ENCODE data around the gene VWA2.

- TF ChIP-seq, protein P1, sequence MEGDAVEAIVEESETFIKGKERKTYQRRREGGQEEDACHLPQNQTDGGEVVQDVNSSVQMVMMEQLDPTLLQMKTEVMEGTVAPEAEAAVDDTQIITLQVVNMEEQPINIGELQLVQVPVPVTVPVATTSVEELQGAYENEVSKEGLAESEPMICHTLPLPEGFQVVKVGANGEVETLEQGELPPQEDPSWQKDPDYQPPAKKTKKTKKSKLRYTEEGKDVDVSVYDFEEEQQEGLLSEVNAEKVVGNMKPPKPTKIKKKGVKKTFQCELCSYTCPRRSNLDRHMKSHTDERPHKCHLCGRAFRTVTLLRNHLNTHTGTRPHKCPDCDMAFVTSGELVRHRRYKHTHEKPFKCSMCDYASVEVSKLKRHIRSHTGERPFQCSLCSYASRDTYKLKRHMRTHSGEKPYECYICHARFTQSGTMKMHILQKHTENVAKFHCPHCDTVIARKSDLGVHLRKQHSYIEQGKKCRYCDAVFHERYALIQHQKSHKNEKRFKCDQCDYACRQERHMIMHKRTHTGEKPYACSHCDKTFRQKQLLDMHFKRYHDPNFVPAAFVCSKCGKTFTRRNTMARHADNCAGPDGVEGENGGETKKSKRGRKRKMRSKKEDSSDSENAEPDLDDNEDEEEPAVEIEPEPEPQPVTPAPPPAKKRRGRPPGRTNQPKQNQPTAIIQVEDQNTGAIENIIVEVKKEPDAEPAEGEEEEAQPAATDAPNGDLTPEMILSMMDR (conservative IDR thresholded peaks at IDR 0.05; ENCODE audit: low read length), result no peak
- no peak for TF ChIP-seq EZH2phosphoT487 (IDR thresholded peaks at IDR 0.05; ENCODE audit: borderline replicate concordance)
Measured at GRCh38 chr10:114239117-114239993, at the start of gene VWA2.
